CD8-positive, alpha-beta memory T cell (primary cell): Measurements from ENCODE around the gene RAB29. TPM values are rescaled to one million over a fixed set of nuclear protein-coding genes. Genes with fewer than 3 reads are reported as not detected.
A peak's percentile ranks its signal among the peaks of the same experiment; 100 is the strongest.
"Not testable (repeated sequence)": the region's sequence is repeated elsewhere in the genome, so short reads cannot be mapped to it uniquely, and the experiment has no call there.

Experiments used
- CTCF ChIA-PET: fragments of 350-600 bp; sonication (Branson Sonifier 250); formaldehyde crosslinking; loops from one replicate; lab custom pipeline; 2021; ENCODE audit warnings: antibody characterized with exemption; lab: Charles Lee
- POLR2A ChIA-PET: fragments of 350-600 bp; sonication (Branson Sonifier 250); formaldehyde crosslinking; loops from one replicate; lab custom pipeline; 2021; ENCODE audit warnings: antibody characterized with exemption; lab: Charles Lee
- DNase-seq, 5 donors: peaks; one replicate each; pipeline versions ENCODE4 v3.0.0 to v3.0.0-alpha.2; 2020 to 2022; ENCODE audit warnings: mixed read lengths in 1 of 5
- H3K27ac ChIP-seq: one replicate; pipeline ENCODE4 v1.7.0; 2013; ENCODE audit warnings: low read depth, mild to moderate bottlenecking, low read length, moderate library complexity
- H3K27me3 ChIP-seq: 2 replicates; pipeline ENCODE4 v1.7.0; 2013; ENCODE audit warnings: low read length, mild to moderate bottlenecking; ENCODE audit not compliant: insufficient read depth, poor library complexity, severe bottlenecking
- H3K36me3 ChIP-seq: 2 replicates; pipeline ENCODE4 v1.7.0; 2013; ENCODE audit warnings: mild to moderate bottlenecking, low read length, moderate library complexity; ENCODE audit not compliant: insufficient read depth
- H3K4me1 ChIP-seq: 2 replicates; pipeline ENCODE4 v1.7.0; 2013; ENCODE audit warnings: mild to moderate bottlenecking, low read length, moderate library complexity; ENCODE audit not compliant: insufficient read depth
- H3K4me3 ChIP-seq: 2 replicates; pipeline ENCODE4 v1.7.0; 2013; ENCODE audit warnings: mild to moderate bottlenecking, low read length
- H3K9me3 ChIP-seq: 2 replicates; pipeline ENCODE4 v1.7.0; 2013; ENCODE audit warnings: mild to moderate bottlenecking, low read length
- H3K27ac Mint-ChIP-seq, 8 donors: one replicate each; pipeline ENCODE4 v1.8.0; 2020 to 2021; ENCODE audit warnings: mixed read lengths in 8 of 8, mild to moderate bottlenecking in 6 of 8, inconsistent platforms in 3 of 8, moderate library complexity in 3 of 8
- H3K27me3 Mint-ChIP-seq, 2 donors: one replicate each; pipeline ENCODE4 v1.8.0; 2020 to 2021; ENCODE audit warnings: mixed read lengths in 2 of 2, mild to moderate bottlenecking in 1 of 2, moderate library complexity in 1 of 2
- H3K36me3 Mint-ChIP-seq, 3 donors: one replicate each; pipeline ENCODE4 v1.8.0; 2020 to 2021; ENCODE audit warnings: mixed read lengths in 3 of 3, inconsistent platforms in 1 of 3, mild to moderate bottlenecking in 1 of 3
- H3K4me1 Mint-ChIP-seq, 3 donors: one replicate each; pipeline ENCODE4 v1.8.0; 2020 to 2021; ENCODE audit warnings: mixed read lengths in 3 of 3, inconsistent platforms in 1 of 3, mild to moderate bottlenecking in 1 of 3
- H3K4me3 Mint-ChIP-seq, 7 donors: one replicate each; pipeline ENCODE4 v1.8.0; 2020 to 2021; ENCODE audit warnings: mixed read lengths in 7 of 7, mild to moderate bottlenecking in 6 of 7, moderate library complexity in 4 of 7, inconsistent platforms in 2 of 7
- H3K9me3 Mint-ChIP-seq, 5 donors: one replicate each; pipeline ENCODE4 v1.8.0; 2020 to 2022; ENCODE audit warnings: mixed read lengths in 5 of 5, mild to moderate bottlenecking in 3 of 5, moderate library complexity in 2 of 5, inconsistent platforms in 1 of 5
- polyA plus RNA-seq: library from polyadenylated mRNA; unstranded; fragments of 300-500 nt; fragmentation: Illumina TruSeq; gene quantifications from one replicate; pipeline ENCODE4 v1.2.3, GENCODE V29; 2021
- total RNA-seq, 2 experiments: library from RNA; stranded (reverse); gene quantifications; one replicate each; pipeline ENCODE4 v1.2.3, GENCODE V29; 2021

The RAB29 gene
- total RNA-seq (10 to 100 TPM; 37.1 to 39.7 TPM), polyA plus RNA-seq (169 TPM)

GRCh38 chr1:205775015-205775716, at the start of gene RAB29:
Gene RAB29 (minus strand): TSS chr1:205775482. CDS start chr1:205774956, 526 bp downstream.
- CTCF ChIA-PET = interaction anchor here (0.8 to 3.7 kb wide), 5 partner anchors 10 to 331 kb away, joined by 3 to 15 read pairs (median 4); no protein-coding TSS in a partner anchor
- H3K36me3 Mint-ChIP-seq = peaks cover 0 to 44% (median 7%) of the 10 kb centered on the region in 3 donors

GRCh38 chr1:205824180-205824579, 48.9 kb upstream of the RAB29 start:
- peaks cover 0 to 5% of the 10 kb centered on the region in 2 donors for H3K27me3 Mint-ChIP-seq
- H3K4me3 Mint-ChIP-seq = peak overlapping the region in 1 of 7 donors; percentile 52
- H3K4me1 Mint-ChIP-seq = peaks cover 12 to 16% (median 13%) of the 10 kb centered on the region in 3 donors
- CTCF ChIA-PET = interaction anchor here (1.4 to 1.7 kb wide), 2 partner anchors 10 to 32 kb away, joined by 4 read pairs; no protein-coding TSS in a partner anchor
- H3K27ac Mint-ChIP-seq = no peak overlapping the region
- H3K4me1 ChIP-seq = no peaks in the 10 kb centered on the region
- H3K9me3 ChIP-seq = no peaks in the 10 kb centered on the region
- H3K36me3 Mint-ChIP-seq = peaks cover 0 to 10% (median 6%) of the 10 kb centered on the region in 3 donors
- no peak overlapping the region for H3K4me3 ChIP-seq
- H3K27me3 ChIP-seq = no peaks in the 10 kb centered on the region
- H3K9me3 Mint-ChIP-seq = no peaks in the 10 kb centered on the region
- no peaks in the 10 kb centered on the region for H3K36me3 ChIP-seq
- no peak overlapping the region for H3K27ac ChIP-seq
- POLR2A ChIA-PET = no interaction called here
- DNase-seq = peak in 1 of 5 donors; percentile 20

More at GRCh38 chr1:205775015-205775716, at the start of gene RAB29:
- peak; percentile 80 to 92 (median 89) for DNase-seq
- Histone ChIP-seq H3K27me3 (no peaks in the 10 kb centered on the region), H3K9me3 (no peaks in the 10 kb centered on the region), H3K4me3 (peak within 1 kb of the TSS; percentile 84), H3K27ac (peak within 1 kb of the TSS; percentile 90), H3K4me1 (peaks cover 41% of the 10 kb centered on the region), H3K36me3 (peaks cover 5% of the 10 kb centered on the region)
- Mint-ChIP-seq H3K27me3 (peaks cover 0 to 2% of the 10 kb centered on the region in 2 donors), H3K9me3 (no peaks in the 10 kb centered on the region), H3K4me3 (peak within 1 kb of the TSS; percentile 89 to 99 (median 97)), H3K4me1 (peaks cover 57 to 64% (median 62%) of the 10 kb centered on the region in 3 donors), H3K27ac (peak within 1 kb of the TSS; percentile 95 to 100 (median 99))
- POLR2A ChIA-PET = interaction anchor here (0.6 to 4.6 kb wide), 11 partner anchors 22 to 183 kb away, joined by 3 to 74 read pairs (median 4); partner anchors contain the start of gene NUCKS1

GRCh38 chr1:205823260-205823659, 48.0 kb upstream of the RAB29 start:
- POLR2A ChIA-PET, H3K27me3 ChIP-seq, H3K9me3 Mint-ChIP-seq, H3K4me3 ChIP-seq, CTCF ChIA-PET, H3K4me1 ChIP-seq, H3K27ac ChIP-seq, H3K36me3 ChIP-seq, DNase-seq, H3K27me3 Mint-ChIP-seq, H3K36me3 Mint-ChIP-seq, H3K9me3 ChIP-seq: not testable (repeated sequence)
- Mint-ChIP-seq H3K4me1 (peaks cover 12 to 16% (median 13%) of the 10 kb centered on the region in 3 donors), H3K4me3 (peak overlapping the region in 3 of 7 donors; percentile 4 to 18 (median 7)), H3K27ac (peak overlapping the region in 1 of 8 donors; percentile 72)

- H3K9me3 ChIP-seq = no peaks in the 10 kb centered on the region
- peaks cover 0 to 5% of the 10 kb centered on the region in 2 donors for H3K27me3 Mint-ChIP-seq
- H3K4me1 Mint-ChIP-seq = peaks cover 12 to 16% (median 13%) of the 10 kb centered on the region in 3 donors
- DNase-seq = no peak
- H3K27ac ChIP-seq = no peak overlapping the region
- no peaks in the 10 kb centered on the region for H3K4me1 ChIP-seq
- H3K27ac Mint-ChIP-seq = no peak overlapping the region
- no peaks in the 10 kb centered on the region for H3K36me3 ChIP-seq
- no peaks in the 10 kb centered on the region for H3K27me3 ChIP-seq
- CTCF ChIA-PET = no interaction called here
- POLR2A ChIA-PET = no interaction called here
- peaks cover 0 to 10% (median 1%) of the 10 kb centered on the region in 3 donors for H3K36me3 Mint-ChIP-seq
- no peak overlapping the region for H3K4me3 Mint-ChIP-seq
- no peak overlapping the region for H3K4me3 ChIP-seq
- H3K9me3 Mint-ChIP-seq = no peaks in the 10 kb centered on the region
Measured at GRCh38 chr1:205822397-205822796, 47.1 kb upstream of the RAB29 start.

- Histone ChIP-seq H3K4me3 (no peak overlapping the region), H3K27me3 (peaks cover 3% of the 10 kb centered on the region), H3K4me1 (peaks cover 10% of the 10 kb centered on the region), H3K36me3 (no peaks in the 10 kb centered on the region), H3K27ac (no peak overlapping the region), H3K9me3 (no peaks in the 10 kb centered on the region)
- DNase-seq = no peak
- Mint-ChIP-seq H3K36me3 (peaks cover 0 to 3% (median 0%) of the 10 kb centered on the region in 3 donors), H3K4me3 (no peak overlapping the region), H3K9me3 (no peaks in the 10 kb centered on the region), H3K27ac (no peak overlapping the region), H3K4me1 (peaks cover 8 to 17% (median 9%) of the 10 kb centered on the region in 3 donors), H3K27me3 (no peaks in the 10 kb centered on the region)
- CTCF ChIA-PET = no interaction called here
- POLR2A ChIA-PET = no interaction called here
Measured at GRCh38 chr1:205817988-205818387, 42.7 kb upstream of the RAB29 start.

- CTCF ChIA-PET = interaction anchor here (1.0 kb wide), 1 partner anchor 26 kb away, joined by 3 read pairs; no protein-coding TSS in a partner anchor
- H3K4me1 Mint-ChIP-seq = peaks cover 9 to 19% (median 11%) of the 10 kb centered on the region in 3 donors
Measured at GRCh38 chr1:205817364-205817763, 42.1 kb upstream of the RAB29 start.

GRCh38 chr1:205813755-205814058, 38.4 kb upstream of the RAB29 start:
- no peaks in the 10 kb centered on the region for H3K36me3 ChIP-seq
- H3K4me3 ChIP-seq = peak overlapping the region; percentile 89
- H3K9me3 ChIP-seq = no peaks in the 10 kb centered on the region
- peak in 2 of 5 donors; percentile 7 to 40 for DNase-seq
- peak overlapping the region; percentile 65 for H3K27ac ChIP-seq
- H3K27me3 Mint-ChIP-seq = no peaks in the 10 kb centered on the region
- H3K27me3 ChIP-seq = peaks cover 3% of the 10 kb centered on the region
- H3K4me3 Mint-ChIP-seq = peak overlapping the region; percentile 91 to 97 (median 93)
- peak overlapping the region; percentile 71 to 96 (median 92) for H3K27ac Mint-ChIP-seq
- peaks cover 48% of the 10 kb centered on the region for H3K4me1 ChIP-seq
- peaks cover 7 to 26% (median 10%) of the 10 kb centered on the region in 3 donors for H3K36me3 Mint-ChIP-seq
- H3K9me3 Mint-ChIP-seq = no peaks in the 10 kb centered on the region
- H3K4me1 Mint-ChIP-seq = peaks cover 44 to 55% (median 46%) of the 10 kb centered on the region in 3 donors
- CTCF ChIA-PET = interaction anchor here (1.3 to 1.6 kb wide), 2 partner anchors 11 to 155 kb away, joined by 4 to 5 read pairs; no protein-coding TSS in a partner anchor
- POLR2A ChIA-PET = interaction anchor here (2.4 kb wide), 1 partner anchor 36 kb away, joined by 5 read pairs; the partner anchor contains the start of gene PM20D1

More at GRCh38 chr1:205817364-205817763, 42.1 kb upstream of the RAB29 start:
- Mint-ChIP-seq H3K4me3 (peak overlapping the region in 1 of 7 donors; percentile 7), H3K27me3 (no peaks in the 10 kb centered on the region), H3K36me3 (peaks cover 0 to 5% (median 0%) of the 10 kb centered on the region in 3 donors), H3K9me3 (no peaks in the 10 kb centered on the region), H3K27ac (no peak overlapping the region)
- H3K4me3 ChIP-seq = no peak overlapping the region
- no peak overlapping the region for H3K27ac ChIP-seq
- peaks cover 3% of the 10 kb centered on the region for H3K27me3 ChIP-seq
- H3K9me3 ChIP-seq = no peaks in the 10 kb centered on the region
- DNase-seq = no peak
- POLR2A ChIA-PET = no interaction called here
- H3K4me1 ChIP-seq = peaks cover 11% of the 10 kb centered on the region
- no peaks in the 10 kb centered on the region for H3K36me3 ChIP-seq
